ENCODE results near the gene SLC46A3. TPM values are rescaled to one million over a fixed set of nuclear protein-coding genes. Genes with fewer than 3 reads are reported as not detected.

SLC46A3 gene
- total and polyA plus RNA-seq, 2 of the 13 experiments (the other 11 are each of a cell fraction or from before 2014, with no cell fraction given): not detected

GRCh38 chr13:28658796-28659620, 59.8 kb downstream of the SLC46A3 start, which contains the start of gene POMP (continued):
- TF ChIP-seq ISX (CRISPR knock-in tag; conservative IDR thresholded peaks at IDR 0.05) (no peak), ZNF510 (CRISPR knock-in tag; IDR thresholded peaks at IDR 0.05; ENCODE audit: low read depth) (no peak; the same call in 1 of the 2 replicates), ZNF383 (CRISPR knock-in tag; IDR thresholded peaks at IDR 0.05; ENCODE audit: borderline replicate concordance) (0 out of 2 replicates have a peak, but pooled peaks have one; percentile 59), KDM2A (CRISPR knock-in tag; IDR thresholded peaks at IDR 0.05; ENCODE audit: borderline replicate concordance, low read depth) (peak; percentile 91), AFF4 (CRISPR knock-in tag; IDR thresholded peaks at IDR 0.05) (no peak), ASH2L (IDR thresholded peaks at IDR 0.05; ENCODE audit: insufficient read length, low read depth, low read length) (peak; percentile 89), ZNF790 (CRISPR knock-in tag; IDR thresholded peaks at IDR 0.05; ENCODE audit: borderline replicate concordance) (no peak), ZNF124 (CRISPR knock-in tag; IDR thresholded peaks at IDR 0.05) (0 out of 2 replicates have a peak, but pooled peaks have one; percentile 40), ZNF180 (CRISPR knock-in tag; IDR thresholded peaks at IDR 0.05; ENCODE audit: borderline replicate concordance, low read depth) (no peak), ZNF430 (CRISPR knock-in tag; IDR thresholded peaks at IDR 0.05) (no peak; the same call in 1 of the 2 replicates), ZMAT3 (CRISPR knock-in tag; conservative IDR thresholded peaks at IDR 0.05) (peak; percentile 68; the same call in 1 of the 2 replicates), TRIM22 (IDR thresholded peaks at IDR 0.05) (no peak), MTF2 (CRISPR knock-in tag; IDR thresholded peaks at IDR 0.05; ENCODE audit: borderline replicate concordance) (no peak), HDAC2 (CRISPR knock-in tag; IDR thresholded peaks at IDR 0.05) (peak; percentile 80), RBM22 (optimal IDR thresholded peaks at IDR 0.05; ENCODE audit: low read length) (no peak), ZBTB3 (CRISPR knock-in tag; IDR thresholded peaks at IDR 0.05; ENCODE audit: borderline replicate concordance, low read depth) (peak; percentile 77; the same call in 1 of the 2 replicates), CSRNP1 (CRISPR knock-in tag; IDR thresholded peaks at IDR 0.05) (no peak), ZNF17 (CRISPR knock-in tag; IDR thresholded peaks at IDR 0.05) (no peak), NFYC (CRISPR knock-in tag; IDR thresholded peaks at IDR 0.05) (no peak), E2F2 (CRISPR knock-in tag; IDR thresholded peaks at IDR 0.05; ENCODE audit: borderline replicate concordance) (no peak), SRY (CRISPR knock-in tag; IDR thresholded peaks at IDR 0.05) (peak; percentile 85; the same call in 1 of the 2 replicates)
